GM21515 (cell line): ENCODE measurements around the gene GSC.
"Not testable (repeated sequence)": the region's sequence is repeated elsewhere in the genome, so short reads cannot be mapped to it uniquely, and the experiment has no call there.

Experiments
- ATAC-seq: cut with Tn5 transposase; IDR thresholded peaks from one replicate; pipeline ENCODE4 v1.9.1; 2021; ENCODE audit not compliant: unreplicated experiment

Gene GSC

GRCh38 chr14:94769391-94770250, at the start of gene GSC:
Gene GSC, minus strand, starts transcription at chr14:94770113. Its CDS starts 98 bp downstream, at chr14:94770015.
- ATAC-seq, result no peak

GRCh38 chr14:94819531-94819930, 49.6 kb upstream of the GSC start:
- no peak for ATAC-seq

- no peak for ATAC-seq
Measured at GRCh38 chr14:94816113-94816512, 46.2 kb upstream of the GSC start.

- no peak for ATAC-seq
Measured at GRCh38 chr14:94805680-94806288, 35.9 kb upstream of the GSC start.

GRCh38 chr14:94801225-94801624, 31.3 kb upstream of the GSC start:
- no peak for ATAC-seq

GRCh38 chr14:94800764-94801163, 30.9 kb upstream of the GSC start:
- not testable (repeated sequence) for ATAC-seq

- no peak for ATAC-seq
Measured at GRCh38 chr14:94797887-94798286, 28.0 kb upstream of the GSC start.

GRCh38 chr14:94796278-94796677, 26.4 kb upstream of the GSC start:
- no peak for ATAC-seq

GRCh38 chr14:94795372-94795771, 25.5 kb upstream of the GSC start:
- ATAC-seq, result no peak

GRCh38 chr14:94793901-94794300, 24.0 kb upstream of the GSC start:
- no peak for ATAC-seq

- ATAC-seq, result no peak
Measured at GRCh38 chr14:94787655-94788054, 17.7 kb upstream of the GSC start.

GRCh38 chr14:94787092-94787491, 17.2 kb upstream of the GSC start:
- ATAC-seq, result no peak

GRCh38 chr14:94780536-94781399, 10.9 kb upstream of the GSC start:
- no peak for ATAC-seq

GRCh38 chr14:94779713-94780112, 9.8 kb upstream of the GSC start:
- ATAC-seq, result no peak

- ATAC-seq, result no peak
Measured at GRCh38 chr14:94775871-94776210, 5.9 kb upstream of the GSC start.

- no peak for ATAC-seq
Measured at GRCh38 chr14:94775091-94775870, 5.4 kb upstream of the GSC start.

- no peak for ATAC-seq
Measured at GRCh38 chr14:94774344-94775090, 4.6 kb upstream of the GSC start.

GRCh38 chr14:94773655-94774343, 3.9 kb upstream of the GSC start:
- no peak for ATAC-seq

- no peak for ATAC-seq
Measured at GRCh38 chr14:94773061-94773648, 3.2 kb upstream of the GSC start.
